Natural killer cell (primary cell): Measurements from ENCODE around the gene TRPC3. TPM values are rescaled to one million over a fixed set of nuclear protein-coding genes. Genes with fewer than 3 reads are reported as not detected.

ENCODE experiments used
- ATAC-seq, 3 donors: fragments of 150-1000 bp in 2 of 3; fragments of 200-7000 bp in 1 of 3; cut with Tn5 transposase; 1 replicate in 1 of 3; 2 replicates in 2 of 3; pipeline ENCODE4 v1.10.0; 2021; ENCODE audit warnings: mild to moderate bottlenecking in 2 of 3, moderate library complexity in 2 of 3
- DNase-seq, 2 donors: peaks; one replicate each; pipeline versions ENCODE4 v3.0.0 to v3.0.0-alpha.2; 2013 to 2021; ENCODE audit warnings: mixed read lengths in 1 of 2
- H3K27ac ChIP-seq: one replicate; pipeline ENCODE4 v1.5.1; 2013; ENCODE audit warnings: mild to moderate bottlenecking, low read length
- H3K27me3 ChIP-seq: one replicate; pipeline ENCODE4 v1.6.1; 2013; ENCODE audit warnings: low read length; ENCODE audit not compliant: control insufficient read depth, insufficient read depth
- H3K36me3 ChIP-seq: one replicate; pipeline ENCODE4 v1.6.1; 2013; ENCODE audit warnings: low read length; ENCODE audit not compliant: control insufficient read depth, insufficient read depth
- H3K4me1 ChIP-seq: one replicate; pipeline ENCODE4 v1.6.1; 2013; ENCODE audit warnings: low read length; ENCODE audit not compliant: control insufficient read depth, insufficient read depth
- H3K4me3 ChIP-seq: one replicate; pipeline ENCODE4 v1.5.1; 2013; ENCODE audit warnings: low read length
- H3K9me3 ChIP-seq: one replicate; pipeline ENCODE4 v1.6.1; 2013; ENCODE audit warnings: low read length; ENCODE audit not compliant: control insufficient read depth, insufficient read depth
- H3K27ac Mint-ChIP-seq, 2 donors: one replicate each; pipeline ENCODE4 v1.8.0; 2022; ENCODE audit warnings: mild to moderate bottlenecking in 2 of 2, mixed read lengths in 2 of 2, moderate library complexity in 1 of 2
- H3K27me3 Mint-ChIP-seq, 2 donors: one replicate each; pipeline ENCODE4 v1.8.0; 2022; ENCODE audit warnings: low read depth in 2 of 2, mixed read lengths in 2 of 2
- H3K36me3 Mint-ChIP-seq: one replicate; pipeline ENCODE4 v1.8.0; 2022; ENCODE audit warnings: mixed read lengths
- H3K4me1 Mint-ChIP-seq, 2 donors: one replicate each; pipeline ENCODE4 v1.8.0; 2022; ENCODE audit warnings: mixed read lengths in 2 of 2
- H3K4me3 Mint-ChIP-seq: one replicate; pipeline ENCODE4 v1.8.0; 2022; ENCODE audit warnings: mild to moderate bottlenecking, moderate library complexity, mixed read lengths
- H3K9me3 Mint-ChIP-seq, 2 donors: one replicate each; pipeline ENCODE4 v1.8.0; 2022; ENCODE audit warnings: mixed read lengths in 2 of 2
- WGBS: methylation state at CpG from one replicate; pipeline ENCODE4 v1.1.7; 2013; ENCODE audit warnings: missing lambda C conversion rate; ENCODE audit not compliant: insufficient coverage; 5-methylcytosine and 5-hydroxymethylcytosine counted together
- intact Hi-C: fragments of 100-400 bp; cut with micrococcal nuclease; formaldehyde crosslinking; loops from one replicate; pipeline ENCODE4 v1.14.2; 2022
- total RNA-seq, 4 donors: library from RNA; stranded (reverse); fragments of 120-200 nt in 1 of 4; gene quantifications; one replicate each; pipeline versions ENCODE4 v1.2.3 to v1.2.4, GENCODE V29; 2013 to 2022
- TF ChIP-seq, protein P1 (sequence below): fragments of 200-600 bp; IDR thresholded peaks from one replicate; pipeline ENCODE4 v1.8.0; 2022; ENCODE audit warnings: antibody characterized with exemption

Gene TRPC3
- total RNA-seq, 3 donors from 2014 or later (not counting 1 experiment from before 2014, with no cell fraction given): 0.34 to 0.88 (median 0.49) TPM

DNA sequence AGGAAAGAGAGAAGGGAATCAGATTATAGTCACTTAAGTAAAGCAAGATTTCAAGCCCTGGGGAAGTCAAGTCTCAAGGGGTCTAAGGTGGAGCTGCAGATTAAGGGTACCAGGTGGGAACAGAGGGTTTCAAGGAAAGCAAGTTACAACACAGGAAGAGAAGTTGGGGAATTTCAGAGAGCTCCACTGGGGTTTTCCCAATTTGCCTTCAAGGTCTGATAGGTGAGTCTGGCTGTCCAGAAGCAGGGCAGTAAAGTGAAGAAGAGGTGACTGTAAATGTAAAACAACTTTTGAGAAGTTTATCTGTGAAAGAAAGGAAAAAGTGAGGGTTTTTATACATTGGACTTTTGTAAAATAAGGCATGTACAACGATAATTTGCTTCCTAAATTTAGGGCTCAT, 37.1 kb upstream of the TRPC3 start:
- H3K36me3 Mint-ChIP-seq: no peaks in the 10 kb centered on the region
- Histone ChIP-seq H3K4me1 (no peaks in the 10 kb centered on the region), H3K36me3 (no peaks in the 10 kb centered on the region), H3K9me3 (no peaks in the 10 kb centered on the region), H3K27me3 (peaks cover 6% of the 10 kb centered on the region), H3K27ac (no peak overlapping the region), H3K4me3 (no peak overlapping the region)
- ATAC-seq (no peak), DNase-seq (no peak)
- TF ChIP-seq, protein P1, sequence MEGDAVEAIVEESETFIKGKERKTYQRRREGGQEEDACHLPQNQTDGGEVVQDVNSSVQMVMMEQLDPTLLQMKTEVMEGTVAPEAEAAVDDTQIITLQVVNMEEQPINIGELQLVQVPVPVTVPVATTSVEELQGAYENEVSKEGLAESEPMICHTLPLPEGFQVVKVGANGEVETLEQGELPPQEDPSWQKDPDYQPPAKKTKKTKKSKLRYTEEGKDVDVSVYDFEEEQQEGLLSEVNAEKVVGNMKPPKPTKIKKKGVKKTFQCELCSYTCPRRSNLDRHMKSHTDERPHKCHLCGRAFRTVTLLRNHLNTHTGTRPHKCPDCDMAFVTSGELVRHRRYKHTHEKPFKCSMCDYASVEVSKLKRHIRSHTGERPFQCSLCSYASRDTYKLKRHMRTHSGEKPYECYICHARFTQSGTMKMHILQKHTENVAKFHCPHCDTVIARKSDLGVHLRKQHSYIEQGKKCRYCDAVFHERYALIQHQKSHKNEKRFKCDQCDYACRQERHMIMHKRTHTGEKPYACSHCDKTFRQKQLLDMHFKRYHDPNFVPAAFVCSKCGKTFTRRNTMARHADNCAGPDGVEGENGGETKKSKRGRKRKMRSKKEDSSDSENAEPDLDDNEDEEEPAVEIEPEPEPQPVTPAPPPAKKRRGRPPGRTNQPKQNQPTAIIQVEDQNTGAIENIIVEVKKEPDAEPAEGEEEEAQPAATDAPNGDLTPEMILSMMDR: no peak
- 83% methylated on average over 1 of the region's 1 CpG for WGBS
- no peaks in the 10 kb centered on the region for H3K4me1 Mint-ChIP-seq
- no peak overlapping the region for H3K27ac Mint-ChIP-seq
- intact Hi-C loops: no loop called here
- peaks cover 12 to 29% of the 10 kb centered on the region in 2 donors for H3K27me3 Mint-ChIP-seq
- no peaks in the 10 kb centered on the region for H3K9me3 Mint-ChIP-seq
- no peak overlapping the region for H3K4me3 Mint-ChIP-seq

DNA sequence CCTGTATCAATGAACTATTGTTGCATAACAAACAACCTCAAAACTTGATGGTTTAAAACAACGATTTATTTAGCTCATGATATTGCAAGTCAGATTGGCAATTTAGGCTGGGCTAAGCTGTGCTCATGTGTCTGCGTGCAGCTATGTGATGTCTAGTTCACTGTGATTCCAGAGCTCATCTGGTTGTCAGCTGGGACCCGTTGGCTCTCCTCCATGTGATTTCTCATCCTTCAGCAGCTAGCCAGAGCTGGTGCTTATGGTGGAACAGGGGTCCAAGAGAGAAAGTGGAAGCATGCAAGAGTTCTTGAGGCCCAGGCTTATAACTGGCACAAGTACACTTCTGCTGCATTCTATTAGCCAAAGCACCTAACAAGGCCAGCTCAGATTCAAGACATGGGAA, 28.8 kb upstream of the TRPC3 start:
- DNase-seq (no peak), ATAC-seq (no peak)
- WGBS: 88% methylated on average over 3 of the region's 3 CpGs
- TF ChIP-seq, protein P1: no peak
- no peak overlapping the region for H3K27ac Mint-ChIP-seq
- Histone ChIP-seq H3K9me3 (no peaks in the 10 kb centered on the region), H3K36me3 (no peaks in the 10 kb centered on the region), H3K27me3 (no peaks in the 10 kb centered on the region), H3K4me1 (peaks cover 12% of the 10 kb centered on the region), H3K4me3 (no peak overlapping the region), H3K27ac (no peak overlapping the region)
- H3K36me3 Mint-ChIP-seq: no peaks in the 10 kb centered on the region
- peaks cover 4 to 31% of the 10 kb centered on the region in 2 donors for H3K27me3 Mint-ChIP-seq
- H3K9me3 Mint-ChIP-seq: no peaks in the 10 kb centered on the region
- peaks cover 7 to 8% of the 10 kb centered on the region in 2 donors for H3K4me1 Mint-ChIP-seq
- intact Hi-C loops: no loop called here
- no peak overlapping the region for H3K4me3 Mint-ChIP-seq

DNA sequence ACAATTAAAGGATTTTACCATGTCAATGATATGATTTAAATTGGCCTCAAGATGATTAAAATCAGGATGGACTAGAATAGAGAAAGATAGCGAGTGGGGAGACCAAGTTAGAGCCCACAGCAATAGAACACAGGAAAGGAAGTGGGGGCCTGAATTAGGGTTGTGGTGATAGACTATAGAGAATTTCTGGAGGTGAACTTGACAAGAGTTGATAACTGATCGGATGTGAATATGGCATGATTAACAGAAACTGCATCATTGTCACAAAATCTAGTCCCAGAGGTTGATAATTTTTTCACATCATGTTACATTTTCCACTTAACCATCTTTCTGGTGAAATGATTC, 26.3 kb upstream of the TRPC3 start:
- Histone ChIP-seq H3K9me3 (no peaks in the 10 kb centered on the region), H3K4me3 (no peak overlapping the region), H3K4me1 (peaks cover 12% of the 10 kb centered on the region), H3K27me3 (no peaks in the 10 kb centered on the region), H3K36me3 (no peaks in the 10 kb centered on the region), H3K27ac (no peak overlapping the region)
- Mint-ChIP-seq H3K4me3 (no peak overlapping the region), H3K4me1 (peaks cover 7 to 8% of the 10 kb centered on the region in 2 donors), H3K9me3 (no peaks in the 10 kb centered on the region), H3K27me3 (peaks cover 10 to 30% of the 10 kb centered on the region in 2 donors), H3K27ac (no peak overlapping the region), H3K36me3 (no peaks in the 10 kb centered on the region)
- WGBS: 37% methylated on average over 2 of the region's 2 CpGs
- TF ChIP-seq, protein P1: no peak
- DNase-seq (no peak), ATAC-seq (peak in 1 of 3 donors; percentile 16)
- intact Hi-C loops: no loop called here
